Measurements from ENCODE around the gene HPS4. TPM values are rescaled to one million over a fixed set of nuclear protein-coding genes. Genes with fewer than 3 reads are reported as not detected.
A peak's percentile ranks its signal among the peaks of the same experiment; 100 is the strongest.

HPS4 gene
- total RNA-seq, 2 donors from 2014 or later = 41.7 to 57.6 TPM

DNA sequence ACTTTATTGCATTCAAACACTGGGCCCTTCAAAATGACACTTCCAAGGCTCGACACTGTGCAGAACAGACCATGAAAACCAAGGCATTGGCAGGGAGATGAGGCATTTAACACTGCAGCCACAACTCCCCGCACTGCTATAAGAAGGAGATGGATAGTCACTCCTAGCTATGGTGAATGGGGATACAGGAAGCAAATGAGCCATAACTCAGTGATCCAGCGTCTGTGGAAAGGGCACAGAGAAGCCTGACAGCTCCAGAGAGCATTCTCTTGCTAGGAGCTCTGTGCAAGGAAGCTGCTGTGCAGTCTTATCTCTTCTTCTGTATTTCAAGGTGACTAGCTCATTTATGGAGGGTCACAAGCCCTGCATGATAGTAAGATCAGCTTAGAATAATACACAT, 20.9 kb downstream of the HPS4 start:
- no peak overlapping the region for H3K27ac Mint-ChIP-seq
- Histone ChIP-seq H3K4me1 (ENCODE audit: control insufficient read depth, insufficient read depth, low read length) (peaks cover 7% of the 10 kb centered on the region), H3K9me3 (ENCODE audit: control insufficient read depth, low read length) (no peaks in the 10 kb centered on the region), H3K4me3 (ENCODE audit: low read length) (no peak overlapping the region), H3K27ac (ENCODE audit: low read depth, low read length) (peak overlapping the region; percentile 79), H3K27me3 (ENCODE audit: control insufficient read depth, insufficient read depth, low read length, poor library complexity, severe bottlenecking) (no peaks in the 10 kb centered on the region), H3K9ac (ENCODE audit: extremely low read depth, low read length, poor library complexity, severe bottlenecking) (no peak overlapping the region), H3K36me3 (ENCODE audit: control insufficient read depth, insufficient read depth, low read length) (peaks cover 73% of the 10 kb centered on the region)
- TF ChIP-seq, protein P1, sequence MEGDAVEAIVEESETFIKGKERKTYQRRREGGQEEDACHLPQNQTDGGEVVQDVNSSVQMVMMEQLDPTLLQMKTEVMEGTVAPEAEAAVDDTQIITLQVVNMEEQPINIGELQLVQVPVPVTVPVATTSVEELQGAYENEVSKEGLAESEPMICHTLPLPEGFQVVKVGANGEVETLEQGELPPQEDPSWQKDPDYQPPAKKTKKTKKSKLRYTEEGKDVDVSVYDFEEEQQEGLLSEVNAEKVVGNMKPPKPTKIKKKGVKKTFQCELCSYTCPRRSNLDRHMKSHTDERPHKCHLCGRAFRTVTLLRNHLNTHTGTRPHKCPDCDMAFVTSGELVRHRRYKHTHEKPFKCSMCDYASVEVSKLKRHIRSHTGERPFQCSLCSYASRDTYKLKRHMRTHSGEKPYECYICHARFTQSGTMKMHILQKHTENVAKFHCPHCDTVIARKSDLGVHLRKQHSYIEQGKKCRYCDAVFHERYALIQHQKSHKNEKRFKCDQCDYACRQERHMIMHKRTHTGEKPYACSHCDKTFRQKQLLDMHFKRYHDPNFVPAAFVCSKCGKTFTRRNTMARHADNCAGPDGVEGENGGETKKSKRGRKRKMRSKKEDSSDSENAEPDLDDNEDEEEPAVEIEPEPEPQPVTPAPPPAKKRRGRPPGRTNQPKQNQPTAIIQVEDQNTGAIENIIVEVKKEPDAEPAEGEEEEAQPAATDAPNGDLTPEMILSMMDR (conservative IDR thresholded peaks at IDR 0.05) = no peak
- H3K27me3 Mint-ChIP-seq (ENCODE audit: insufficient read depth) = no peaks in the 10 kb centered on the region
- H3K4me3 Mint-ChIP-seq = no peak overlapping the region
- peaks cover 50% of the 10 kb centered on the region for H3K36me3 Mint-ChIP-seq (ENCODE audit: low read depth)
- 78 to 88% methylated on average over 2 to 3 of the region's 3 CpGs for WGBS, 2 experiments (ENCODE audit: insufficient coverage in 1 of 2, insufficient read length in 1 of 2)
- no peak for DNase-seq
- H3K4me1 Mint-ChIP-seq = peaks cover 6% of the 10 kb centered on the region
- H3K9me3 Mint-ChIP-seq = no peaks in the 10 kb centered on the region

DNA sequence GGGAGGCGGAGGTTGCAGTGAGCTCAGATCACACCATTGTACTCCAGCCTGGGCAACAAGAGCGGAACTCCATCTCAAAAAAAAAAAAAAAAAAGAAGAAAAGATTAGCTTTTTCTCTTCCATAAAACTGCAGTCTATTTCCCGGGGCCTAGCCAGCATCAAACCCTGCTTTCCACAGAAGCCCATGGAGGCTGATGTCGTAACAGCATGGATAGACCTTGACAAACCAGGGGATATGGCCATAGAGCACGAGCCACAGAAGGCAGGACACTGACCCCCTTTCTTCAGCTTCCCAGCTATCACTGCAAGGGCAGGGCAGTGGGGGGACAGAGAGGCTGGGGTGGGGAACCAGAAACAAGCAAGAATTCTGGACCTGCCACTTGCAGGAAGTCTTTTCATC, 21.5 kb downstream of the HPS4 start:
- peaks cover 72% of the 10 kb centered on the region for H3K36me3 ChIP-seq (ENCODE audit: control insufficient read depth, insufficient read depth, low read length)
- no peaks in the 10 kb centered on the region for H3K9me3 Mint-ChIP-seq
- H3K4me1 ChIP-seq (ENCODE audit: control insufficient read depth, insufficient read depth, low read length) = peaks cover 7% of the 10 kb centered on the region
- H3K4me3 Mint-ChIP-seq = no peak overlapping the region
- no peak overlapping the region for H3K9ac ChIP-seq (ENCODE audit: extremely low read depth, low read length, poor library complexity, severe bottlenecking)
- no peak overlapping the region for H3K27ac Mint-ChIP-seq
- TF ChIP-seq, protein P1 (conservative IDR thresholded peaks at IDR 0.05) = no peak
- WGBS, 2 experiments (ENCODE audit: insufficient coverage in 1 of 2, insufficient read length in 1 of 2) = 94 to 96% methylated on average over 4 to 5 of the region's 5 CpGs
- H3K27me3 ChIP-seq (ENCODE audit: control insufficient read depth, insufficient read depth, low read length, poor library complexity, severe bottlenecking) = no peaks in the 10 kb centered on the region
- no peak overlapping the region for H3K27ac ChIP-seq (ENCODE audit: low read depth, low read length)
- H3K27me3 Mint-ChIP-seq (ENCODE audit: insufficient read depth) = no peaks in the 10 kb centered on the region
- H3K4me1 Mint-ChIP-seq = peaks cover 6% of the 10 kb centered on the region
- no peak overlapping the region for H3K4me3 ChIP-seq (ENCODE audit: low read length)
- H3K36me3 Mint-ChIP-seq (ENCODE audit: low read depth) = peaks cover 54% of the 10 kb centered on the region
- no peak for DNase-seq
- H3K9me3 ChIP-seq (ENCODE audit: control insufficient read depth, low read length) = no peaks in the 10 kb centered on the region

DNA sequence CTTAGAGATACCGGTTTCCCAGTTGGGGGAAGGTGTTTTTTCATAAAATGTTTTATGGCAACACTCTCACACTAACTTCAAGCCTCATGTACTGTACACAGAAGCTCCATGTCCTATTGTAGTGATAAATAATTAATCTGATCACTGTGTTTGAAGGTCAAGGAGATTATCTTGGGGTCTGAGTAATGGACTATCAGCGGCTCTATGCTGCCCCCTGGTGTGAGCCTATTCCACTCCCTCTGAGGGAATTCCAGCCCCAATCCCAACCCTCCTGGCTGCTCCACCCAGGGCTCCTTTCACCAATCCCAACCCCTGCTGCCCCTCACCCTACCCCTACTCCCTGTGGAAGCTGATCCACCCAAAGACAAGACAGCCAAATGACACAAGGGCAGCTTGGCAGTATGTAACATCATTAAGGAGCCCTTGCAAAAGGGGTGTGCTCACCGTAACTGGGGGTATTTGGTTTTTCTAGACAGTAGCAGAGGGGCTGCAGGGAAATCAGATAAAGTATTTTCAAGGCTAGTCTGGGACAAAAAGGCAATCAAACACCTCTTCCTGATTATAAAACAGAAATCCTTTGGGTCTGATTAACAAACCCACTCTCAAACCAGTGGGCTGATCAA, 22.3 kb downstream of the HPS4 start:
- DNase-seq = peak; percentile 95
- Histone ChIP-seq H3K27ac (ENCODE audit: low read depth, low read length) (no peak overlapping the region), H3K36me3 (ENCODE audit: control insufficient read depth, insufficient read depth, low read length) (peaks cover 65% of the 10 kb centered on the region), H3K9ac (ENCODE audit: extremely low read depth, low read length, poor library complexity, severe bottlenecking) (no peak overlapping the region), H3K27me3 (ENCODE audit: control insufficient read depth, insufficient read depth, low read length, poor library complexity, severe bottlenecking) (no peaks in the 10 kb centered on the region), H3K9me3 (ENCODE audit: control insufficient read depth, low read length) (no peaks in the 10 kb centered on the region), H3K4me1 (ENCODE audit: control insufficient read depth, insufficient read depth, low read length) (peaks cover 7% of the 10 kb centered on the region), H3K4me3 (ENCODE audit: low read length) (no peak overlapping the region)
- Mint-ChIP-seq H3K36me3 (ENCODE audit: low read depth) (peaks cover 48% of the 10 kb centered on the region), H3K27me3 (ENCODE audit: insufficient read depth) (no peaks in the 10 kb centered on the region), H3K4me3 (no peak overlapping the region), H3K4me1 (peaks cover 6% of the 10 kb centered on the region), H3K27ac (peak overlapping the region; percentile 84), H3K9me3 (no peaks in the 10 kb centered on the region)
- 29 to 51% methylated on average over 1 to 3 of the region's 3 CpGs for WGBS, 2 experiments (ENCODE audit: insufficient coverage in 1 of 2, insufficient read length in 1 of 2)
- TF ChIP-seq, protein P1 (conservative IDR thresholded peaks at IDR 0.05) = peak; percentile 94
